NCI-H2029 (cell line): ENCODE data around the gene PIK3CG.

Experiments used
- DNase-seq: peaks from one replicate; lab custom pipeline; 2025; lab: John Stamatoyannopoulos, UW

The PIK3CG gene

DNA sequence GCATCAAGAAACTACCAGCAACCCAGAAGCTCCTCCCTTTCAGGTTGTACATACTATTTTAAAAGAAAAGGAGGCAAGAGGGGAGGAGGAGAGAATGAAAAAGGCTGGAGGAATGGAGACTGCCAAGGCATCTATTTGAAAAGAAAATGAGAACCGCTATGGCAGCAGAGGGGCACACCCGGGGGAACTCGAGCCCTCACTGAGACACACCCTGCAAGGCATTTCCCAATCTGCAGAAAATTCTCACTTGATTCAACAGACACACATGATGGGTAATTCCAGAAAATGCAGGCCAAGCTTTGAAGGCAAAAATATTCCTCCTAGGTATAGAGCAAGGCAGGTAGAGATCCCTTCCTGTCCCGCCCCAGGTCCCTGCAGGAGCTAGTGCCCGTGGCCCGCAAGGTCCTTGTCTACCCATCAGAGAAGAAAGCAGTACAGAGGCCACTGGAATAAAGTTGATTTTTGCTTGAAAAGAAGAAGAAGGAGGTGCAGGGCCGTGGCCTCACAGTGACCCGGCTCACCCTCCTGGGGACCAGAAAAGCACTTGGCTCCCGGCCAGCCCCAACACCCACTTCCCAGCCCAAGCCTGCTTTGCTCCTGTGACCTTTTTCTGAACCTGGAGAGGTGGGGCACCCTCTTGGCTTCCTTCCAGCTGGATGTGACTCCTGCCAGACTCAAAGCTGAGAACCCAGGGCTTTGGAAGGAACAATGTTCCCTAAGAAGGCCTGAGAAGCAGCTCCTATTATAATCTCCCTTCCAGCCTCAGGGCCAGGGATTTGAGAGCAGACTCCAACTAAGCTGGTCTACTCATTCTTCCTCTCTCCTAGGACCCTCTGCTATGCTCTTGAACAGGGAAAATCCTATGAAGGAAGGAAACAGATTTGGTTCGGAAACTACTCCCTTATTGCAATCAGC lies 6.2 kb upstream of the PIK3CG start:
- DNase-seq, result no peak

DNA sequence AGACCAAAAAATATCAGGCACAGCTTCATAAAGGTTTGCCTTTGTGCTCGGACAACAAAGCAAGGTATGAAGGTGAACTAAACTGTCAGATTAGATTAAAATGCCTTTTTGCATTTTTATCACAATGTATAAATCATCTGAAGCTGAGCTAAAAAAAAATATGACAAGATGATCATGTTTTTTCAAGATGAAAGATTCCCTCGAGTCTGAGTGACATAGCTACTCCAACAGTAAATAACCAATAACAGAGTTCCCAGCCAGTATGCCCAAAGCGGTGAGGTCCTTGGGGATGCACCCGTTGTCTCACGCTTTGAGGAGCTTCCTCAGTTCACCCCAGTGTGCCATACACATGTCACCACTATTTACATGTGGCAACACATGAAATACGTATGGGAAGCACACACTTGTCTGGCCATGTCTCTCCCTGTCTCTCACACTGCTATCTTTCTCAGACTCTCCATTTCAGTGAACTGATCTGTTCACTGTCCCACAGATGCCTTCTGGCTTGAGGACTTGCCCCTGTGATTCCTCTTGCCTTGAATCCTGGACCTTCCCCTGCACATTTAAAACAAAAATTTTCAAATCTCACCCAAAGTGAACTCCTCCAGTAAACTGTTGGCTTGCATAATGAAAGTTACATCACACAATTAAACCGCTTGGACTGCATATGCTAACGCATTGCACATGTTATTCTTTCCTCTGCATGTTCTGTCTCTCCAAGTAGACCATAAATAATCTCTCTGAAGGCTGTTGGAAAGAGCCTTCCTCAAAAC lies 2.6 kb upstream of the PIK3CG start:
- DNase-seq, result no peak

DNA sequence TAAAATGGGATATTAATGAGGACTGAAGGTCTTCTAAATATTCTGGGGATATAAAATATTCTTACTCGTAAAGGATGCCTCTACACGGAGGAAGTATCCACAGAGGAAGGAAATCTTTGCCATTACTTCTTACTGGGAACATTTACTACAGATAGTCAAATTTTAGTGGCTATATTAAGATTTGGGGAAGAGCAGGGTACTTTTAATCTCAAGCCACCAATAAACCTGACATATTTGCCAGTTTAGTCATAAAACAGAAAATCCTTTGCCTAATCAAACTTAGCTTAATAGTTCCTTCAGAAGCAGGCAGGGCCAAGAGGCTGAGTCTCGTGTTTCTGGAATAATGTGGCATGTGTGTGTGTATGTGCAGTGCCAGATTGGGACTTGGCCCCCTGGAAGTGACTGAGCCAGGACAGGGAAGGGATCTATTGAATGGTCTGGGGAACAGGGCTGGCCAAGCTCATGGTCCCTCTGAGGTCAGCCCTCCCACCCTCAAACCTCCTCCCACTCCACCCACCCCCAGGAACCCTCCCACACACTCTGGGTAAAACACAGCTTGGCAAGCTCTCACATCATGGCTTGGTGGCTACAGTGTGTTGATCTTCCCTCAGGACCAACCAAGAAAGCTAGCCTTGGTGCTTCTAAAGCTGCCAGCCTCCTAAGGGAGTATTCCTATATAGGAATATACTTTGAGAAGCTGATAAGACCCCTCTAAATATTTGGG lies 1.6 kb upstream of the PIK3CG start:
- DNase-seq, result no peak

DNA sequence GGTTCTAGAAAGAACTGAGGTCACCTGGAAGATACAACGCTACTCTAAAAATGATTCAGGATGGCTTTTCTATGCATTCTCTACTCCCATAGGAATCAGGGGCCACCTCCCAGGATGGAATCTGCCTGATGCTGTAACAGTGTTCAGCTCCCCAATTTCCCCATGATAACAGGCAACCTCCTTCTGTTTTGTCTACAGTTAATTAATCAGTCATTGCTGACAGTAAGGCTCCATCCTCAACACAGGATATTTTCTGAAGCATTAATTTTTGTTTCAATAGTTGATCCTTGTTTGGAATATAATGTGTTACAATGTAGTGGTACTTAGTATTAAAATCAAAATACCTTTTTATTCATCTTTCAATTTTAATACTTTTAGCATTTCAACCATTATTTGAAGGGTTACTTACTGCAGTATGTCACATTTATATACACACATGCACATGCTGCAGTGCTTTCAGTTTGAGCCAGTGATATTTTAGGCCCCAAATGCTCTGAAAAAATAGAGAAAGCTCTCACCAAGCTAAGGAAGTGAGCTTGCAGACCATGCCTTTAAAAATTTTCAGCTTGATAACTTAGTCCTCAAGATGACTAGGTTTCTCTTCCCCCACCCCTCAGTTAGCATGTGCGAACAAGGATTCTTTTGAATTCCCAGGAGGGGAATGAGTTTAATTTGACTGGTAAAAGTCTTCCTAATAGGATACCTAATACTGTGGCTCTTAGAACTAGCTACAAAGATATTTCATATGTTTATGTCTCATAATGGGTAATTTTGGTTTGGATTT lies 592 bp upstream of the PIK3CG start:
- DNase-seq, result no peak

DNA sequence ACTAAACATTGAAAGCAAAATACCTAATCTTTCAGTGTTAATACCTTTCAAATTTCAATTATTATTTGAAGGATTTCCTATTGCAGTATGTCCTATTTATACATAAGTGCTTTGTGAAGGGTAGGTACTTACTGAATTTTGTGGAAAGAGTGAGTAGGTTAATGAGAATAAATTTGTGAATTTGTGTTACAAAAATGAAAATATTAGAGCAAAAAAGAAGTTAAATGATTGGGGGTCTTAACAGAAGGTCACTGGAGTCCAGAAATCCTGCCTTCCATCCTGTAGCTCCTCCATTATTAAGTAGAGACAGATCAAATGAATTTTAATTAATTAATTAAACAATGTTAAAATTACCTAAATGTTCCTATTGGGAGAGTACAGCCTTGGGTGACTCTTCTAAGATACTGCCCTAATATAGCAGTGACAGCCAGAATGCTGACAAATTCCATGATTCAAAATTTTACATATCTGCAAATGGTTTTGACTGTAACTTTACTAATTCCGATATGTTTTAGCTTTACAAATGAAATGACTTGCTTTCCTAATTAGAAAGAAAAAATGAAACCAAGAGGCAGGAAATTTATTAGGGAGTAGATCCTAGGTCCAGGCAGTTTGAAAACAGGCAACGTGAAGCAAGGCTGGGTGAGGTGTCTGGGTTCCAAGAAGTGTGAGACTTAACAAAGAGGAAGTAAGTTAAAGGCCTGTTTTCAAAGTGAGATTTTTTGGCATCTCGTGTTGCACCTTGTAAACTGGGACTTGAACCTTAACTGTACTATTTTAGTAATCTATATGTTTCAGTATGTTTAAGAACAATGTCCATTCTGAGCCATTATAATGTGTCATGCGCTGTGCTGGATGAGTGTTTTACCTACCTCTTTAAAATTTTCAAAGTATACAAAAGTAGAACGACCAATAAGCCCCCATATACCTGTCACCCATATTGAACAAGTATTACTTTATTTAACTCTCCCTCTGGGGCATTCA lies 1.5 kb downstream of the PIK3CG start:
- no peak for DNase-seq

DNA sequence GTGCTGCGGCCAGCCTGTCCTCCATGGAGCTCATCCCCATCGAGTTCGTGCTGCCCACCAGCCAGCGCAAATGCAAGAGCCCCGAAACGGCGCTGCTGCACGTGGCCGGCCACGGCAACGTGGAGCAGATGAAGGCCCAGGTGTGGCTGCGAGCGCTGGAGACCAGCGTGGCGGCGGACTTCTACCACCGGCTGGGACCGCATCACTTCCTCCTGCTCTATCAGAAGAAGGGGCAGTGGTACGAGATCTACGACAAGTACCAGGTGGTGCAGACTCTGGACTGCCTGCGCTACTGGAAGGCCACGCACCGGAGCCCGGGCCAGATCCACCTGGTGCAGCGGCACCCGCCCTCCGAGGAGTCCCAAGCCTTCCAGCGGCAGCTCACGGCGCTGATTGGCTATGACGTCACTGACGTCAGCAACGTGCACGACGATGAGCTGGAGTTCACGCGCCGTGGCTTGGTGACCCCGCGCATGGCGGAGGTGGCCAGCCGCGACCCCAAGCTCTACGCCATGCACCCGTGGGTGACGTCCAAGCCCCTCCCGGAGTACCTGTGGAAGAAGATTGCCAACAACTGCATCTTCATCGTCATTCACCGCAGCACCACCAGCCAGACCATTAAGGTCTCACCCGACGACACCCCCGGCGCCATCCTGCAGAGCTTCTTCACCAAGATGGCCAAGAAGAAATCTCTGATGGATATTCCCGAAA lies 2.7 kb downstream of the PIK3CG start:
- no peak for DNase-seq

DNA sequence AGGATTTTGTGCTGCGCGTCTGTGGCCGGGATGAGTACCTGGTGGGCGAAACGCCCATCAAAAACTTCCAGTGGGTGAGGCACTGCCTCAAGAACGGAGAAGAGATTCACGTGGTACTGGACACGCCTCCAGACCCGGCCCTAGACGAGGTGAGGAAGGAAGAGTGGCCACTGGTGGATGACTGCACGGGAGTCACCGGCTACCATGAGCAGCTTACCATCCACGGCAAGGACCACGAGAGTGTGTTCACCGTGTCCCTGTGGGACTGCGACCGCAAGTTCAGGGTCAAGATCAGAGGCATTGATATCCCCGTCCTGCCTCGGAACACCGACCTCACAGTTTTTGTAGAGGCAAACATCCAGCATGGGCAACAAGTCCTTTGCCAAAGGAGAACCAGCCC lies 3.3 kb downstream of the PIK3CG start:
- DNase-seq, result no peak

DNA sequence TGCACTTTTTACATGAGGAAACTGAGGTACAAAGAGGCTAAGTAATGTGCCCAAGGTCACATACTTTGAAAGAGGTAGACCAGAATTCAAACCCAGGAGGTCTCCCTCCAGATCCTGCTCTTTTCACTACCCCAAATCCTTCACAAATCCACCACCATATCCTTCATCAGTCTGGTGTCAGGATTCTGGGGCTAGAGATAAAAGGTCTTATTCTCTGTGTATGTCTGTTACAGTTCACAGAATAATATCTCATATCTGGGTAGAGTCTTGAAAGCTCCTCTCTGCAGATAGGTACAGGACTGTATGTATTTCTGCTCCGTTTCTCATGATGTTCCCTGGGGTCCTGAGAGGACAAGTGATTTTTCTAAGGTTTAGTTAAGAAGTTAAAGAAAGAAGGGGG lies 4.9 kb downstream of the PIK3CG start:
- DNase-seq, result no peak

DNA sequence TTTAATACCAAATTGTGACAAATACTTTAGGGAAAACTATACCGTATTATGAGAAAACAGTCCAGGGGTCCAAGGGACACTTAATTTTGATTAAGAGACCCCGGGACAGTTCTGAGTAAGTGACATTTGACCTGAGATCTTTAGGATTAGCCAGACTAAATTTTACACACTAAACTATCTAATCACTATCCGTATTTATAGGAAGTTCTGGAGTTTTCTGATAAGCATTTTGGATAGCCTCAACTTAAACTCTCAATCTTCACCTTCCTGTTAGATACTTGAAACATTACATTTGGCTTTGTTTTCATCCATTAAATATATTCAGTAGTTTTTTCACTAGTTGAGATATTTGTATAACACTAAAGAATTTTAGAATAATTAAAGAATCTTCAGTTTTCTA lies 5.4 kb downstream of the PIK3CG start:
- no peak for DNase-seq

DNA sequence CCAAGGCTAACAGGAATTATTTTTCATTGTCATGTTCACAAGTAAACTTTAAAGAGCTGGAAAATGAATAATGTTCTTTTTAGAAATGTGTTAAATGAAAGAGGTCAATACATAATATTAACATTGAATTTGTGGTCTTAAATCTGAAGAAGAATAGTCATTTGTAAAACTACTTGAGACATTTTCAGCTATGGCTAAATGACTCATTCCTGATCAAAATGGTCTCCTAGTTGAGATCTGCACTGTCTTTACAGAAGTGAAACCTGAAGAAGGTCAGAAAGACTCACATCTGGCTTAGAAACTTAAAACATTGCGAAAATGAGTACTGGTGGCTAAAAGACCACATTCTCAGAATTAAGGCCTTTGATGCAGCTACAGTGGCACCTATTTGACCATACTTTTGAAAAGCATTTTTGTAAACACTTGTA lies 5.9 kb downstream of the PIK3CG start:
- no peak for DNase-seq

DNA sequence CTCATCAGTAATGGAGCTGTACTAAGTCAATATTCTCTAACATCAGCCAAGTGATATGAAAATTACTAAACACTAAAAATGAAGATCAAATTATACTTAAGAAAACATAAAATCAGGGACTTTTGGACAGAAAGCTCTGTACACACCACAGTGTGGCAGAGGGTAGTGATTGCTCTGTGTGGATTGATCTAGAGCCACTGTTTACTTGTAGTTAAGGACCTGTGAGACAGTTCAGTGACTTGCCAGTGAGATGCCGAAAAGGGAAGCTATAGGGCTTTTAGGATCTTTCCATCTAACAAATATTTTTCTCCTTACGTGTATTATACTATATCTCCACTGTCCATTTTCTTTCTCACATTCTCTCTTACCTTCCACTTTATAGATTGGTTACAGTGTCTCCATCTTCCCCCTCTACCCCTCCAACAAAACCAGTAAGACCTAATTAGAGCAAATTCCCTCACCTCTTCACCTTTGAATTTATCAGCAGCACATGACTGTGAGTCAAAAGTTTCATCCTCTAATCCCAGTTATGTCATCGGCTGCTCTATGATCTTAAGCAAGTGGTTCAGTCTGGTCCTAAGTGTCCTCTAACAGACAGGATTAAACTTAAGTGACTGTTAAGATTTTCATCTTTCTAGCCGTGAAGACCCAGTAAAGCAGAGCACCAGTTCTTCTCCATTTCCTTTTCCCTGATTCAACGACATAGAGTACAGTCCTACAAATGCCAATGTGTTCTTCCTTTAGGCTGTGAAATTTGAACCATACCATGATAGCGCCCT lies 6.9 kb downstream of the PIK3CG start:
- DNase-seq, result no peak

DNA sequence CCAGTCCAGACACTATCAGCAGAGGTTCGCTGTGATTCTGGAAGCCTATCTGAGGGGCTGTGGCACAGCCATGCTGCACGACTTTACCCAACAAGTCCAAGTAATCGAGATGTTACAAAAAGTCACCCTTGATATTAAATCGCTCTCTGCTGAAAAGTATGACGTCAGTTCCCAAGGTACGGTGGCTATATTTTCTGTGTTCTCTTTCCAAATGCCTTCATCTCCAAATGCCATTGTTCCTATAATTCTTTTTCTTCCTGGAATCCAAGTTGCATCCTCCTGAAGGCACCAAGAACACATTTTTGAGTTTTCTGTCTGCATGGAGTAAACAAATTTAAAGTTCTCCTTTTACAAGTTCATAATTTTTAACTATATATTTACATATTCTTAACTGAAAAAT lies 7.7 kb downstream of the PIK3CG start:
- DNase-seq, result no peak

DNA sequence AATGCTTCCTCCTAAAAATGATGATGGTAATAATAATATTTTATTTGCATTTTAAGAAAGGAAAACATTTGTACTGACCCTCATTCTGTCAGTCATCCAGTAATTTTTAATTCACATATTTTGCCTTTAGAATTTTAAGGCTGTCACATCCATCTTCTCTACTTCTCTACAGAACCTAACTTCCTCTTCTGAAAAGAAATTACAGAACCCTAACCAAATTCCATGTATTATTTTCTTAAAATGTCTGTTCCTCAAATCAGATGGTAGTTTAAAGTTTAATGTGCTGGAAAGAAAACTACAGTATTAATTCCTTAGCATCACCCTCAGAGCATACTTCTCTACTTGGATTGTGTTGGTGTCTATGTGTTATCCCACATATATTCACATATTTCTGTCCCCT lies 9.0 kb downstream of the PIK3CG start:
- no peak for DNase-seq

DNA sequence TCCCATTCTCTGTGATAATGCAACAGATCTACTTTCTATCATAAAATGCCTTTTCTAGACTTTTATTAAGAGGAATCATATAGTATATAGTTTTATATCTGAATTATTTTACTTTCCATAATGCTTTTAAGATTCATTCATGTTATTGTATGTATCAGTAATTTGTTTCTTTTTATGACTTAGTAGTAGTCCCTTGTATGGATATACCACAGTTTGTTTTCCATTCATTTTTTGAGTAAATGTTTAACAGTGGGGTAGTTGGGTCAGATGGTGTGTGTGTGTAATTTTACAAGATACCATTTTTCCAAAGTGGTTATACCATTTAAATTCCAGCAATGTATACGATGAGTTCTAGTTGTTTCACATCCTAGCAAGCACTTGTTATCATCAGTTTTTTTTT lies 10.4 kb downstream of the PIK3CG start:
- no peak for DNase-seq

DNA sequence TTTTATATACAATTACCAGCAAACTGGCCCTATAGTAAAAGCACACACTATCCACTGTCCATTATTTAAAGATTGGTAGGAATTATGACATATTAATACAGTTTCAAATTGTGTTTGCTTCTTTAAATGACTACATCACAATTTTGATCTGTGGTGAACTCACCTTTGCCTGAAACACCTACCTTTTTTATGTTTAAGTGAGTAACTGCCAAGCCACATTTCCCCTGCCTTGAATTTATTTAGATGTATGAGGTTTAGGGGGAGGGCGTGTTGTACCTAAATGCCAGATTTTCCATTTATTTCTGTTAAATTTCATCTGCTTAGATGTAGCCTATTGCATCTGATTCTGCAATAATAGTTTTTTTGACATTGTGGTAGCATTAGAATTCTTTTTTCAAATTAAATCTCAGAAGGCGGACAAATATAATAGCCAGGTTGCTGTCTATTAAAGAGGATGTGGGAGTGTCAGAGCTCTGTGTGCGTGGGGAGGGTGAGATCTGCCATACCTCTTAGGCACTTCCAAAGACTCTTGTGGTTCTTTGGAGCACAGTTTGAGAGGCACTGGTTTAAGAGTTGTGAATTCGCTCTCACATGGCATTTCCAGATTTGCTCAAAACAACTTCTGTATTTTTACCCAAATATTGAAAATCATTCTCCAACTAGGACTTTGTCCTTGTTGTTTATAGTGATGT lies 13.8 kb downstream of the PIK3CG start:
- no peak for DNase-seq

DNA sequence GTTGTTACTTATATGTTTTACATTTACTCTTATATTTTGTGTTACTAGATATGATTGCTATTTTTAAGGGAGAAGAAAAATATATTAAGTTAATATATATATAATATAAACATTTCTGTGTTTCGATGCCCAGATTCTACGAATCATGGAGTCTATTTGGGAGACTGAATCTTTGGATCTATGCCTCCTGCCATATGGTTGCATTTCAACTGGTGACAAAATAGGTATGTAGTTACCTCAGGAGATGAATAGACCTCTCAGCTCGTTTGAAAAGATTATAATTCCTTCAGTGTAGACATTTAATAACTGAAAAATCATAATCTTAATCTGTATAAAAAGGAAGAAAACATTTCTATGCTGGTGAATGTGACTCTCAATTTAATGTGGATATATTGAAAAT lies 16.9 kb downstream of the PIK3CG start:
- no peak for DNase-seq

DNA sequence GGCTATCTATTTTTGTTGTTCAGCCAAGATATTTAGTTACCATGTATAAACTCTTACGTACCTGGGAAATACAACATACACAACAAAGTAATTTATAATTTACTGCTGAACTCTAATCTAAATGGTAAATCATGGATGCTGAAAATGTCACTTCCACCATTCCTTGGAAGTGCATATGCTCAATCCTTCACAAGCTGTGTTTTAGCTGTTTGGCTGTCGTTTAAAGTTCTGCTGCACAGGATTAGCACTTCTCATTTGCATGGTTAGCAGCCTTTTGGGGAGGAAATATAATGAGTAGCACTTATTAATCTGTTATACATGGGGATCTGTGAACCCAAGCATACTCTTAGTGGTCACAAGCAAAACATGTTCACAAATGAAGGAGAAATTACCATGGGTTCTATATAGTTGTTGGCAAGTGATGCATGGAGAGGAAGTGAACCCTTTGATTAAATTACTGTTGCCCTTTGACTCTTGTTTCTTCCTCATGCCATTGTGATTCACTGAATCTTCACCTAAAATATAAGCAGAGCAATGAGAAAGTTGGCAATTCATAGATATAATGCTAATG lies 18.5 kb downstream of the PIK3CG start:
- no peak for DNase-seq

DNA sequence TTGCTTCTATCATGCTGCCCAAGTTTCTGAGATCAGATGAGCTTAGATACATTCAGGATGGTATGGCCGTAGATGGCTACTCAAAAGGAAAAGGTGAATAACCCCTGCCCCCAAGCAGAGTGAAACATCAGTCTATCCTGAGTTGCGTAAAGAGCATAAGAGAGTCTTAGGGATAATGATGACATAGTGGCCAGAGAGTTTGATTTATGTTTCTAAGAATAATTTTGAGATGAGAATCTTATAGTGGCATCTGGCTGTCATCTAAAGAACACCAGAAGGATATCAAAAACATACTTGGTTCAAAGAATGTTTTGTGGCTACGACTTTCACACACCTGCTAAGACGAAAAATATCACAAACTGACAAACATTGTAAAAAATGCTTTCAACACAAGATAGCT lies 20.6 kb downstream of the PIK3CG start:
- DNase-seq, result no peak
